DOHH2 (cell line): Measurements from ENCODE around the gene ZNF48.

Experiments used
- H3F3A ChIP-seq: fragments of 200-600 bp; sonication (generic), shearing (Covaris generic); 2 replicates; pipeline ENCODE4 v1.6.0; 2016; ENCODE audit warnings: antibody characterized with exemption, mild to moderate bottlenecking; ENCODE audit not compliant: control insufficient read depth, insufficient read depth
- H3K27ac ChIP-seq: fragments of 200-600 bp; sonication (generic); 2 replicates; pipeline ENCODE4 v1.5.1; 2014; ENCODE audit warnings: low read depth, mild to moderate bottlenecking, low read length, moderate library complexity
- H3K27me3 ChIP-seq: fragments of 200-600 bp; sonication (generic); 2 replicates; pipeline ENCODE4 v1.6.1; 2014; ENCODE audit warnings: mild to moderate bottlenecking, low read length, mixed read lengths; ENCODE audit not compliant: control insufficient read depth
- H3K36me3 ChIP-seq: fragments of 200-600 bp; sonication (generic); 2 replicates; pipeline ENCODE4 v1.6.1; 2014; ENCODE audit warnings: mild to moderate bottlenecking, low read length, moderate library complexity, mixed read lengths; ENCODE audit not compliant: control insufficient read depth
- H3K4me1 ChIP-seq: fragments of 200-600 bp; sonication (generic); 2 replicates; pipeline ENCODE4 v1.6.1; 2014; ENCODE audit warnings: mild to moderate bottlenecking, low read length, mixed read lengths; ENCODE audit not compliant: control insufficient read depth
- H3K4me2 ChIP-seq: fragments of 200-600 bp; sonication (generic); 2 replicates; pipeline ENCODE4 v1.6.0; 2014; ENCODE audit warnings: mild to moderate bottlenecking, low read length, moderate library complexity
- H3K4me3 ChIP-seq: fragments of 200-600 bp; sonication (generic); 2 replicates; pipeline ENCODE4 v1.5.1; 2014; ENCODE audit warnings: mild to moderate bottlenecking, low read length, mixed read lengths
- H3K79me2 ChIP-seq: fragments of 200-600 bp; sonication (generic); 2 replicates; pipeline ENCODE4 v1.6.1; 2014; ENCODE audit warnings: mild to moderate bottlenecking, low read length, mixed read lengths; ENCODE audit not compliant: control insufficient read depth
- H3K9me2 ChIP-seq: fragments of 200-600 bp; sonication (generic); replicated peaks from 2 replicates; pipeline ENCODE4 v1.6.1; 2014; ENCODE audit warnings: mild to moderate bottlenecking, low read length, mixed read lengths; ENCODE audit not compliant: control insufficient read depth
- H3K9me3 ChIP-seq: fragments of 200-600 bp; sonication (generic); 2 replicates; pipeline ENCODE4 v1.6.1; 2014; ENCODE audit warnings: antibody characterized with exemption, low read length, mixed read lengths; ENCODE audit not compliant: control insufficient read depth, insufficient read depth
- H4K20me1 ChIP-seq: fragments of 200-600 bp; sonication (generic); 2 replicates; pipeline ENCODE4 v1.6.0; 2014; ENCODE audit warnings: low read depth, mild to moderate bottlenecking, antibody characterized with exemption, low read length, moderate library complexity; ENCODE audit not compliant: control insufficient read depth, insufficient read depth
- CTCF ChIP-seq: fragments of 200-600 bp; sonication (generic); IDR thresholded peaks from one replicate; pipeline ENCODE4 v1.5.1; 2014; ENCODE audit warnings: antibody characterized with exemption, mild to moderate bottlenecking, low read depth, low read length; ENCODE audit not compliant: poor library complexity, severe bottlenecking
- EZH2phosphoT487 ChIP-seq: fragments of 200-600 bp; sonication (generic); IDR thresholded peaks from 2 replicates; pipeline ENCODE4 v1.6.1; 2017; ENCODE audit warnings: borderline replicate concordance, mild to moderate bottlenecking, antibody characterized with exemption, low read length, moderate library complexity, mixed read lengths

The ZNF48 gene

DNA sequence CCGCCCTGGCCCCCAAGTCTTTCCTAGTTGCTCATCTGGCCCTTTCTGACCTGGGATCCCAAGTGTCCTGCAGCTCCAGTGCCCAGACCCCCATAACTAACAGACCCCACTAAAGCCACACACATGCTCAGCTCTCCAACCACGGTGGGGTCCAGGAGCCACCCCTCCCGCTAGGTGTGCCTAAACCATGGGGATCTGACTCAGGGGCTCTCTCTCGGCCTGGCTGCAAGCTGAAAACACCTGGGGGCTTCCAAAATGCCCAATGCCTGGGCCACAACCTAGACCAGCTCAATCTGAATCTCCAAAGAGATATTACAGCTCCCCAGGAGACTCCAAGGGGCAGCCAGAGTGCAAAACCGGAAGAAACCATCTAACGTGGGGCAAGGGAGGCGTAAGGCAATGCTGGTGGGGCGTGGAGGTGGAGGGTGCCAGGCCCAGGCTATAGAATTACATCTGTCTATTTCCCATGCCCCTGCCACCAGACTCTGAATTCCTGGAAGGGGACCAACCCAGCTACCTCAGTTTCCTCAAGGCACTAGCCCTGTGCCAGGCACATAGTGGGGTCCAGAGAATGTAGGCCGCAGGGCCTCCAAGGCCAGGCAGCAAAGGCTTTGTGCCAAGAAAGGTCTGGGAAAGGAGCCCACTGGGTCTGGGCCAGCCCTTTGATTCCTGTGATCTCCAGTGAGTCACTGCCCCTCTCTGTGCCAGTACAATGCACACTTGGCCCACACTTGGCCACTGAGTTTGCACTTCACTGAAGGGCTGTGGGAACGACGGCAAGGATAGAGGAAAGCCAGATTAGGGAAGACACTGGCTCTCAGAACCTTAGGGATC is 43.4 kb upstream of the ZNF48 start:
- no peaks in the 10 kb centered on the region for H3K9me3 ChIP-seq
- H3K79me2 ChIP-seq: peaks cover 62% of the 10 kb centered on the region
- no peak for TF ChIP-seq CTCF
- no peak for TF ChIP-seq EZH2phosphoT487
- peak overlapping the region; percentile 78 for H3K4me2 ChIP-seq
- H3K9me2 ChIP-seq: no peaks in the 10 kb centered on the region
- no peaks in the 10 kb centered on the region for H4K20me1 ChIP-seq
- H3K4me3 ChIP-seq: peak overlapping the region; percentile 57
- peaks cover 29% of the 10 kb centered on the region for H3F3A ChIP-seq
- no peaks in the 10 kb centered on the region for H3K27me3 ChIP-seq
- peaks cover 70% of the 10 kb centered on the region for H3K36me3 ChIP-seq
- H3K4me1 ChIP-seq: peaks cover 84% of the 10 kb centered on the region
- peak overlapping the region; percentile 93 for H3K27ac ChIP-seq

GRCh38 chr16:30352488-30353401 is 42.5 kb upstream of the ZNF48 start:
- peaks cover 75% of the 10 kb centered on the region for H3K36me3 ChIP-seq
- H3K9me3 ChIP-seq: no peaks in the 10 kb centered on the region
- H3K4me1 ChIP-seq: peaks cover 87% of the 10 kb centered on the region
- no peaks in the 10 kb centered on the region for H4K20me1 ChIP-seq
- peak overlapping the region; percentile 57 for H3K4me3 ChIP-seq
- H3K27me3 ChIP-seq: no peaks in the 10 kb centered on the region
- peaks cover 32% of the 10 kb centered on the region for H3F3A ChIP-seq
- H3K79me2 ChIP-seq: peaks cover 65% of the 10 kb centered on the region
- H3K27ac ChIP-seq: peak overlapping the region; percentile 93
- H3K4me2 ChIP-seq: peak overlapping the region; percentile 86
- TF ChIP-seq EZH2phosphoT487 (no peak), CTCF (peak; percentile 26)
- no peaks in the 10 kb centered on the region for H3K9me2 ChIP-seq

DNA sequence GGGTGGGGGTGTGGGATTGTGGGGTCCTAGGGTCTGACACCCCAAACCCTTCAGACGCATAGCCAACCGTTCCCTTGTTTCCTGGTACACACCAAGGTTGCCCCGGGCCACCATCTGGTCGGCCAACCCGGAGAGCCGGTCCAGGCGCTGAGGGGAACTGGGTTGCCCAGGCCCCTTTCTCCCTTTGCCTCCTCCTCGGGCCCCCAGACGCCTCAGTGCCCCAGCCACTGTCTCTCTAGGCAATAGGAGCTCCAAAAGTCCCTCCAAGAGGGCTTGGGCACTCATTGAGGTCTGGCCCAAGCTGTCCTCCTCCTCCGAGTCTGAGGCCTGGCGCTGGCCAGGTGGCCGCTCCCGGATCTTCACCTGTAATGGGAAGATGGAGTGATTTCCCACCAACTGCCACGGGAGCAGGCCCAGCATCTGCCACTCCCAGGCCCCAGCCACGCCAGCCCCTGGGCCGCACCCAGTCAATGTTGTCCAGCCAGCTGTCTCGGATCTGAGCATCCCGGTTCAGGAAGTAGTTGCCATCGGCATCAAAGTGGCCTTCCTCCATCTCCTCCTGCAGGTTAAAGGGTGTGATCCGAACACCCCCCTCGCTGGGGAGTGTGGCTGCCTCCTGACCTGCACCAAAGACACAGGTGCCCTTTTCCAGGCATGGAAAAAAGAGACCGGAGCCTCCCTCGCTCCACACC is 41.6 kb upstream of the ZNF48 start:
- 0 out of 2 replicates have a peak overlapping the region, but pooled peaks have one; percentile 64 for H3K27ac ChIP-seq

More for the DNA sequence above, 41.6 kb upstream of the ZNF48 start:
- Histone ChIP-seq H3K9me2 (no peaks in the 10 kb centered on the region), H3K79me2 (peaks cover 61% of the 10 kb centered on the region), H3K9me3 (no peaks in the 10 kb centered on the region), H3K27me3 (no peaks in the 10 kb centered on the region), H3F3A (peaks cover 32% of the 10 kb centered on the region), H3K4me3 (peak overlapping the region; percentile 86), H3K36me3 (peaks cover 83% of the 10 kb centered on the region), H3K4me1 (peaks cover 80% of the 10 kb centered on the region), H3K4me2 (peak overlapping the region; percentile 86), H4K20me1 (no peaks in the 10 kb centered on the region)
- no peak for TF ChIP-seq CTCF
- no peak for TF ChIP-seq EZH2phosphoT487
